Esophagus squamous epithelium (tissue), 5 donors: ENCODE data around the gene RIOK3. TPM values are rescaled to one million over a fixed set of nuclear protein-coding genes. Genes with fewer than 3 reads are reported as not detected.

ENCODE experiments used
- DNase-seq: peaks from one replicate; lab custom pipeline; 2025; lab: John Stamatoyannopoulos, UW
- H3K27ac ChIP-seq, 4 donors: fragments of 200-600 bp; sonication (generic); one replicate each; pipeline ENCODE4 v1.5.1; 2016 to 2019; ENCODE audit warnings: mild to moderate bottlenecking in 1 of 4
- H3K27me3 ChIP-seq, 4 donors: fragments of 200-600 bp; sonication (generic); 1 replicate in 3 of 4; 2 replicates in 1 of 4; pipeline versions ENCODE4 v1.5.1 to v1.6.0; 2017 to 2021; ENCODE audit warnings: antibody characterized with exemption in 1 of 4
- H3K36me3 ChIP-seq, 3 donors: fragments of 200-600 bp; sonication (generic); one replicate each; pipeline ENCODE4 v1.5.1; 2016 to 2019
- H3K4me1 ChIP-seq, 3 donors: fragments of 200-600 bp; sonication (generic); one replicate each; pipeline ENCODE4 v1.5.1; 2017 to 2019
- H3K4me3 ChIP-seq, 4 donors: fragments of 200-600 bp; sonication (generic); 1 replicate in 3 of 4; 2 replicates in 1 of 4; pipeline ENCODE4 v1.5.1; 2016 to 2019; ENCODE audit warnings: mild to moderate bottlenecking in 2 of 4, moderate library complexity in 1 of 4
- H3K9me3 ChIP-seq, 3 donors: fragments of 200-600 bp; sonication (generic); one replicate each; pipeline ENCODE4 v1.5.1; 2016 to 2019
- POLR2A ChIP-seq, 4 donors: fragments of 450-650 bp; IDR thresholded peaks; one replicate each; pipeline ENCODE4 v1.6.1; 2017; ENCODE audit warnings: antibody characterized with exemption in 4 of 4, mild to moderate bottlenecking in 4 of 4, moderate library complexity in 3 of 4
- WGBS, 2 donors: methylation state at CpG; one replicate each; pipeline ENCODE4 v1.1.5; 2018; 5-methylcytosine and 5-hydroxymethylcytosine counted together
- intact Hi-C: fragments of 100-400 bp; cut with DNase I; formaldehyde crosslinking; loops from one replicate; pipeline ENCODE4 v1.15.0; 2022
- total RNA-seq, 4 donors: library from RNA; depleted of rRNA; stranded (reverse); fragments of >200 nt; gene quantifications; one replicate each; pipeline ENCODE4 v1.1.0, GENCODE V29; 2016
- TF ChIP-seq, protein P1 (sequence below), 6 experiments: fragments of 450-650 bp in 4 of 6; fragments of 200-600 bp in 2 of 6; sonication (generic) in 2 of 6; IDR thresholded peaks; one replicate each; pipeline ENCODE4 v1.5.1; 2016 to 2019; ENCODE audit warnings: antibody characterized with exemption in 6 of 6, mild to moderate bottlenecking in 4 of 6, moderate library complexity in 4 of 6
- donor health status: DM: yes; HTN: yes; CAD: no.

Gene RIOK3
- total RNA-seq, 4 donors from 2014 or later, result 58.4 to 140 (median 84.4) TPM

- Histone ChIP-seq H3K27ac (peak overlapping the region in 2 of 4 donors; percentile 15 to 24), H3K4me1 (peaks cover 26 to 89% (median 53%) of the 10 kb centered on the region in 3 donors), H3K27me3 (no peaks in the 10 kb centered on the region), H3K36me3 (peaks cover 0 to 45% (median 0%) of the 10 kb centered on the region in 3 donors), H3K4me3 (no peak overlapping the region), H3K9me3 (no peaks in the 10 kb centered on the region)
- DNase-seq, result no peak
- WGBS, 2 donors, result 88 to 91% methylated on average over 2 of the region's 2 CpGs
- intact Hi-C loops, result no loop called here
- TF ChIP-seq, protein P1, sequence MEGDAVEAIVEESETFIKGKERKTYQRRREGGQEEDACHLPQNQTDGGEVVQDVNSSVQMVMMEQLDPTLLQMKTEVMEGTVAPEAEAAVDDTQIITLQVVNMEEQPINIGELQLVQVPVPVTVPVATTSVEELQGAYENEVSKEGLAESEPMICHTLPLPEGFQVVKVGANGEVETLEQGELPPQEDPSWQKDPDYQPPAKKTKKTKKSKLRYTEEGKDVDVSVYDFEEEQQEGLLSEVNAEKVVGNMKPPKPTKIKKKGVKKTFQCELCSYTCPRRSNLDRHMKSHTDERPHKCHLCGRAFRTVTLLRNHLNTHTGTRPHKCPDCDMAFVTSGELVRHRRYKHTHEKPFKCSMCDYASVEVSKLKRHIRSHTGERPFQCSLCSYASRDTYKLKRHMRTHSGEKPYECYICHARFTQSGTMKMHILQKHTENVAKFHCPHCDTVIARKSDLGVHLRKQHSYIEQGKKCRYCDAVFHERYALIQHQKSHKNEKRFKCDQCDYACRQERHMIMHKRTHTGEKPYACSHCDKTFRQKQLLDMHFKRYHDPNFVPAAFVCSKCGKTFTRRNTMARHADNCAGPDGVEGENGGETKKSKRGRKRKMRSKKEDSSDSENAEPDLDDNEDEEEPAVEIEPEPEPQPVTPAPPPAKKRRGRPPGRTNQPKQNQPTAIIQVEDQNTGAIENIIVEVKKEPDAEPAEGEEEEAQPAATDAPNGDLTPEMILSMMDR (IDR thresholded peaks at IDR 0.05), result no peak
- no peak for TF ChIP-seq POLR2A (IDR thresholded peaks at IDR 0.05)
Measured at GRCh38 chr18:23456835-23457234, 3.7 kb downstream of the RIOK3 start.

DNA sequence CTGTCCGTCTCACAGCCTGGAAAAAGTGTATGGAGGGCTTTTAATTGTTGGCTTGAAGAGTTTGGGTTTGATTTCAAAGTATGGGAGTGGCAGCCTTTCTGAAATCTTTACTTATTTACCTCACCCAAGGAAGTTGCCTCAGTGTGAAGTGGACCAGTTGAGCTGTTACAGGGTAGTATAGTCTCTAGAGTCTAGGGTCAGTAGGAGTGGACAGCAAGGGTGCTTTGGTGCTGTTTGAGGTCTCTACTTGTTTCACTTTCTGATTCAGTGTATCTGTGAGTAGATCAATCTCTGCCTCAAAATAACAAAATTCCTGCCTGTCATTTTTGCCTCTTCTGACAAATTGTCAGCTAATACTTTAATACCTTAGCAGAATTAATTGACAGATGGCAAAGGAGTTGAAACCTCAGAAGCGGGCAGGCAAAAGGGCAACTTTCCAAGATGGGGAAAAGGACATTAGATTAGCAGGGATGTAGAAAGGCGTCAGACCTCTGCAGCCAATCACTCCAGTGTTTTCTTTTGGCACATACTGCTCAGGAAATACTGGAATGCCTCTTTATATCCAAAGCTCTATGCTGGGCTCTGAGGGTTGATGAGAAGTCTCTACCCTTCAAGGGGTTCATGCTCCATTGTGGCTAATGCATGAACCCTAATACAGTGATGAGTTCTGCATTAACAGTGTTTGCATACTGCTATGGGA is 5.9 kb downstream of the RIOK3 start:
- H3K4me1 ChIP-seq, result peaks cover 26 to 78% (median 50%) of the 10 kb centered on the region in 3 donors
- 56 to 76% methylated on average over 3 of the region's 3 CpGs for WGBS, 2 donors

DNA sequence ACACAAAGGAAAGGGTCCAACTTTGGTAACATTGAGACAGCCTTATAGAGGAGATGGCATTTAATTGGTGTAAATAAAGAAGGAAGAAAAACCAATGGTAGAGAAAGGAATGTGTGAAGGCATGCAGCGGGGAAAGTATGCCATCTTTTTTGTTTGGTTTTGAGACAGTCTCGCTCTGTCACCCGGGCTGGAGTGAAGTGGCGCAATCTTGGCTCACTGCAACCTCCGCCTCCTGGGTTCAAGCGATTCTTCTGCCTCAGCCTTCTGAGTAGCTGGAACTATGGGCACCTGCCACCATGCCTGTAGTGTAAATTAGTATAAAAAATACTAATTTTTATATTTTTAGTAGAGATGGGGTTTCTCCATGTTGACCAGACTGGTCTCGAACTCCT is 6.4 kb downstream of the RIOK3 start:
- peak overlapping the region in 1 of 4 donors; percentile 11 for H3K4me3 ChIP-seq
- no peaks in the 10 kb centered on the region for H3K27me3 ChIP-seq
- H3K36me3 ChIP-seq, result peaks cover 0 to 72% (median 16%) of the 10 kb centered on the region in 3 donors
- H3K27ac ChIP-seq, result no peak overlapping the region
- no peaks in the 10 kb centered on the region for H3K9me3 ChIP-seq
- 79 to 86% methylated on average over 7 of the region's 7 CpGs for WGBS, 2 donors
- DNase-seq, result no peak
- intact Hi-C loops, result no loop called here
- TF ChIP-seq, protein P1 (IDR thresholded peaks at IDR 0.05), result no peak
- no peak for TF ChIP-seq POLR2A (IDR thresholded peaks at IDR 0.05)
- peaks cover 26 to 73% (median 50%) of the 10 kb centered on the region in 3 donors for H3K4me1 ChIP-seq

More for the DNA sequence above, 5.9 kb downstream of the RIOK3 start:
- Histone ChIP-seq H3K27ac (peak overlapping the region in 2 of 4 donors; percentile 30 to 45), H3K9me3 (no peaks in the 10 kb centered on the region), H3K36me3 (peaks cover 0 to 66% (median 15%) of the 10 kb centered on the region in 3 donors), H3K4me3 (peak overlapping the region in 3 of 4 donors; percentile 6 to 13 (median 11)), H3K27me3 (no peaks in the 10 kb centered on the region)
- no peak for TF ChIP-seq POLR2A (IDR thresholded peaks at IDR 0.05)
- TF ChIP-seq, protein P1 (IDR thresholded peaks at IDR 0.05), result no peak
- intact Hi-C loops, result no loop called here
- DNase-seq, result no peak

- H3K27ac ChIP-seq, result peak overlapping the region in 2 of 4 donors; percentile 40
- peaks cover 4 to 79% (median 25%) of the 10 kb centered on the region in 3 donors for H3K36me3 ChIP-seq
- H3K4me3 ChIP-seq, result no peak overlapping the region
- H3K27me3 ChIP-seq, result no peaks in the 10 kb centered on the region
- H3K9me3 ChIP-seq, result no peaks in the 10 kb centered on the region
- no peak for DNase-seq
- intact Hi-C loops, result no loop called here
- H3K4me1 ChIP-seq, result peaks cover 24 to 62% (median 47%) of the 10 kb centered on the region in 3 donors
- TF ChIP-seq, protein P1 (IDR thresholded peaks at IDR 0.05), result no peak
- no peak for TF ChIP-seq POLR2A (IDR thresholded peaks at IDR 0.05)
- 77 to 80% methylated on average over 2 of the region's 2 CpGs for WGBS, 2 donors
Measured at GRCh38 chr18:23460285-23461273, 7.5 kb downstream of the RIOK3 start.
